ENCODE data around the gene CDH8. TPM values are rescaled to one million over a fixed set of nuclear protein-coding genes. Genes with fewer than 3 reads are reported as not detected.

Gene CDH8
- polyA plus RNA-seq, 1 of the 3 experiments (the other 2 are of a cell fraction), result 0.05 TPM

DNA sequence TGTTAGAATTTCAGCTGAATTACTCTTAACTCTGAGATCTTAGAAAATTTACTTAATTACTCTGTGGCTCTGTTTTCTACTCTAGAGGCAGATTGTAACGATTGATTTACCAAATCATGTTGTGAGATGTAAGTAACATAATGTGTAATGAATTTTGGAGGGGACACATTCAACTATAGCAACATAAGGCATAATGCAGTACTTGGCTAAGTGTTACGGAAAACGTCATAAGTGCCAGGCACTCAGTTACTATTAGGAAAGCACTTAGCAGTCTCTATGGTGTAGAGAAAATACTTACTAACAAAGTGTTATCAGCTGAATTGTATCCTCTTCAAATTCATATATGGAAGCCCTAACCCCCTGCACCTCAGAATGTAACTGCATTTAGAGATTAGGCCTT, 40.6 kb upstream of the CDH8 start:
- ChIA-PET CTCF (no interaction called here), POLR2A (no interaction called here)
- Histone ChIP-seq H3K4me1 (ENCODE audit: control insufficient read depth in 1 of 2, insufficient read depth in 2 of 2, low read depth in 1 of 2, low read length in 1 of 2) (no peaks in the 10 kb centered on the region; a peak in 1 of 4 replicates), H3K27ac (ENCODE audit: low read depth in 2 of 2, low read length in 1 of 2) (no peak overlapping the region), H3K36me3 (replicated peaks in 1 of 2; ENCODE audit: control insufficient read depth in 1 of 2, insufficient read depth in 2 of 2, low read length in 1 of 2) (no peaks in the 10 kb centered on the region), H3K79me2 (ENCODE audit: insufficient read depth) (no peaks in the 10 kb centered on the region), H3K4me3 (ENCODE audit: low read depth in 2 of 2, low read length in 1 of 2) (no peak overlapping the region), H3K27me3 (ENCODE audit: insufficient read depth) (no peaks in the 10 kb centered on the region), H4K20me1 (ENCODE audit: insufficient read depth) (no peaks in the 10 kb centered on the region), H3K9me3 (no peaks in the 10 kb centered on the region), H2AFZ (ENCODE audit: low read depth) (no peak overlapping the region), H3K4me2 (no peak overlapping the region), H3K9me2 (no peaks in the 10 kb centered on the region), H3K9ac (no peak overlapping the region), H3F3A (replicated peaks; ENCODE audit: insufficient read depth) (no peaks in the 10 kb centered on the region)
- no peak for DNase-seq
- WGBS (ENCODE audit: low lambda C conversion rate), result 53% methylated on average over 3 of the region's 3 CpGs
- TF ChIP-seq ELF1 (IDR thresholded peaks at IDR 0.05) (no peak), USF1 (IDR thresholded peaks at IDR 0.05; ENCODE audit: borderline replicate concordance, low read depth) (no peak), SIN3A (IDR thresholded peaks at IDR 0.05; ENCODE audit: borderline replicate concordance, low read depth, low read length) (no peak), MEF2A (IDR thresholded peaks at IDR 0.05; ENCODE audit: borderline replicate concordance, low read depth) (no peak), MAX (IDR thresholded peaks at IDR 0.05; ENCODE audit: low read depth) (no peak), RAD21 (IDR thresholded peaks at IDR 0.05; ENCODE audit: low read length) (no peak), JUND (IDR thresholded peaks at IDR 0.05) (no peak), TEAD4 (IDR thresholded peaks at IDR 0.05; ENCODE audit: borderline replicate concordance, insufficient read depth) (no peak), ZBTB33 (IDR thresholded peaks at IDR 0.05; ENCODE audit: borderline replicate concordance, low read depth) (no peak), SMC3 (IDR thresholded peaks at IDR 0.05; ENCODE audit: low read depth, low read length) (no peak), TCF12 (IDR thresholded peaks at IDR 0.05) (no peak), FOXJ3 (CRISPR knock-in tag; IDR thresholded peaks at IDR 0.05) (no peak), EP300 (IDR thresholded peaks at IDR 0.05; ENCODE audit: borderline replicate concordance in 1 of 2, low read depth in 1 of 2, low read length in 1 of 2) (no peak), POLR2AphosphoS5 (IDR thresholded peaks at IDR 0.05; ENCODE audit: low read depth, low read length) (no peak)
- TF ChIP-seq, protein P1, sequence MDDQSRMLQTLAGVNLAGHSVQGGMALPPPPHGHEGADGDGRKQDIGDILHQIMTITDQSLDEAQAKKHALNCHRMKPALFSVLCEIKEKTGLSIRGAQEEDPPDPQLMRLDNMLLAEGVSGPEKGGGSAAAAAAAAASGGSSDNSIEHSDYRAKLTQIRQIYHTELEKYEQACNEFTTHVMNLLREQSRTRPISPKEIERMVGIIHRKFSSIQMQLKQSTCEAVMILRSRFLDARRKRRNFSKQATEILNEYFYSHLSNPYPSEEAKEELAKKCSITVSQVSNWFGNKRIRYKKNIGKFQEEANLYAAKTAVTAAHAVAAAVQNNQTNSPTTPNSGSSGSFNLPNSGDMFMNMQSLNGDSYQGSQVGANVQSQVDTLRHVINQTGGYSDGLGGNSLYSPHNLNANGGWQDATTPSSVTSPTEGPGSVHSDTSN (IDR thresholded peaks at IDR 0.05), result no peak
- TF ChIP-seq, protein P2, sequence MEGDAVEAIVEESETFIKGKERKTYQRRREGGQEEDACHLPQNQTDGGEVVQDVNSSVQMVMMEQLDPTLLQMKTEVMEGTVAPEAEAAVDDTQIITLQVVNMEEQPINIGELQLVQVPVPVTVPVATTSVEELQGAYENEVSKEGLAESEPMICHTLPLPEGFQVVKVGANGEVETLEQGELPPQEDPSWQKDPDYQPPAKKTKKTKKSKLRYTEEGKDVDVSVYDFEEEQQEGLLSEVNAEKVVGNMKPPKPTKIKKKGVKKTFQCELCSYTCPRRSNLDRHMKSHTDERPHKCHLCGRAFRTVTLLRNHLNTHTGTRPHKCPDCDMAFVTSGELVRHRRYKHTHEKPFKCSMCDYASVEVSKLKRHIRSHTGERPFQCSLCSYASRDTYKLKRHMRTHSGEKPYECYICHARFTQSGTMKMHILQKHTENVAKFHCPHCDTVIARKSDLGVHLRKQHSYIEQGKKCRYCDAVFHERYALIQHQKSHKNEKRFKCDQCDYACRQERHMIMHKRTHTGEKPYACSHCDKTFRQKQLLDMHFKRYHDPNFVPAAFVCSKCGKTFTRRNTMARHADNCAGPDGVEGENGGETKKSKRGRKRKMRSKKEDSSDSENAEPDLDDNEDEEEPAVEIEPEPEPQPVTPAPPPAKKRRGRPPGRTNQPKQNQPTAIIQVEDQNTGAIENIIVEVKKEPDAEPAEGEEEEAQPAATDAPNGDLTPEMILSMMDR (IDR thresholded peaks at IDR 0.05), result no peak

Measured in SK-N-SH (cell line).